K562 (cell line): ENCODE measurements around the gene ZIC3.

Experiments used
- CTCF ChIP-seq, 3 experiments: IDR thresholded peaks in 2 of 3; conservative IDR thresholded peaks in 1 of 3; 2 replicates each; pipeline ENCODE4 v1.5.1; 2011 to 2012; ENCODE audit warnings: low read length in 3 of 3, mild to moderate bottlenecking in 3 of 3, control low read depth in 2 of 3, improper control_type of control experiment in 1 of 3, inconsistent platforms in 1 of 3, low read depth in 1 of 3, mixed read lengths in 1 of 3, moderate library complexity in 1 of 3; ENCODE audit not compliant: insufficient read depth in 2 of 3
- DMBX1 ChIP-seq: fragments of 250-450 bp; sonication (Bioruptor Pico); IDR thresholded peaks from 2 replicates; pipeline ENCODE4 v1.8.0; 2022; ENCODE audit warnings: inconsistent platforms, mild to moderate bottlenecking, moderate library complexity, borderline replicate concordance
- E2F1 ChIP-seq: sonication (generic); formaldehyde crosslinking; IDR thresholded peaks from 2 replicates; pipeline ENCODE4 v1.8.1; 2023; ENCODE audit warnings: mild to moderate bottlenecking, missing genetic modification reagents, moderate library complexity
- FIP1L1 ChIP-seq: fragments of 200-400 bp; formaldehyde crosslinking; IDR thresholded peaks from 2 replicates; pipeline ENCODE4 v1.6.1; 2018; ENCODE audit warnings: mild to moderate bottlenecking, low read depth, low read length; ENCODE audit not compliant: poor library complexity, severe bottlenecking
- HNRNPUL1 ChIP-seq: fragments of 200-400 bp; formaldehyde crosslinking; IDR thresholded peaks from 2 replicates; pipeline ENCODE4 v1.6.1; 2017; ENCODE audit warnings: low read length
- POLR2A ChIP-seq: fragments of 450-650 bp; conservative IDR thresholded peaks from 2 replicates; pipeline ENCODE4 v1.6.1; 2016
- POLR2AphosphoS2 ChIP-seq: IDR thresholded peaks from 2 replicates; pipeline ENCODE4 v1.6.1; 2012; ENCODE audit warnings: low read length, improper control_type of control experiment
- SIN3B ChIP-seq: fragments of 450-650 bp; IDR thresholded peaks from 2 replicates; pipeline ENCODE4 v1.6.1; 2017; ENCODE audit warnings: low read depth, mild to moderate bottlenecking, moderate library complexity
- SMAD1 ChIP-seq: fragments of 150-350 bp; IDR thresholded peaks from 2 replicates; pipeline ENCODE4 v1.6.1; 2014; ENCODE audit warnings: low read length, low read depth; ENCODE audit not compliant: partially characterized antibody
- ZKSCAN1 ChIP-seq: fragments of 150-350 bp; IDR thresholded peaks from 2 replicates; pipeline ENCODE4 v1.6.1; 2016; ENCODE audit warnings: low read depth, low read length

- no peak for TF ChIP-seq ZKSCAN1
- TF ChIP-seq POLR2AphosphoS2, result no peak
- TF ChIP-seq CTCF (IDR thresholded peaks at IDR 0.05 in 2 of 3, conservative IDR thresholded peaks at IDR 0.05 in 1 of 3; ENCODE audit: insufficient read depth in 2 of 3, low read depth in 1 of 3, low read length in 3 of 3), result no peak
- TF ChIP-seq SIN3B, result no peak
- no peak for TF ChIP-seq DMBX1
- no peak for TF ChIP-seq POLR2A
- TF ChIP-seq SMAD1, result no peak
- TF ChIP-seq HNRNPUL1, result no peak
- TF ChIP-seq E2F1 (CRISPR knock-in tag), result no peak
- no peak for TF ChIP-seq FIP1L1
These were observed 46.5 kb upstream of the ZIC3 start for GRCh38 chrX:137519459-137519858.
